Brain microvascular endothelial cell (primary cell): ENCODE results near the gene RPS27A.
"Not testable (repeated sequence)": the region's sequence is repeated elsewhere in the genome, so short reads cannot be mapped to it uniquely, and the experiment has no call there.

Source experiments
- DNase-seq: peaks from one replicate; pipeline ENCODE4 v3.0.0-alpha.2; 2020
- H3K27ac ChIP-seq: fragments of 250-450 bp; sonication (Bioruptor Pico); 2 replicates; pipeline ENCODE4 v1.5.1; 2020; ENCODE audit warnings: mild to moderate bottlenecking, moderate library complexity
- H3K27me3 ChIP-seq: fragments of 250-450 bp; sonication (Bioruptor Pico); replicated peaks from 2 replicates; pipeline ENCODE4 v1.5.1; 2020; ENCODE audit warnings: mild to moderate bottlenecking
- H3K36me3 ChIP-seq: fragments of 250-450 bp; sonication (Bioruptor Pico); replicated peaks from 2 replicates; pipeline ENCODE4 v1.5.1; 2020; ENCODE audit warnings: mild to moderate bottlenecking
- H3K4me3 ChIP-seq: 2 replicates; pipeline ENCODE4 v1.5.1; 2011; ENCODE audit warnings: low read depth, mild to moderate bottlenecking, control low read depth, low read length, moderate library complexity
- CTCF ChIP-seq: IDR thresholded peaks from 2 replicates; pipeline ENCODE4 v1.5.1; 2011; ENCODE audit warnings: low read depth, mild to moderate bottlenecking, moderate library complexity, low read length, control low read depth, inconsistent platforms; ENCODE audit errors: missing control alignments
- in situ Hi-C: cut with HindIII; loops from 2 replicates; pipeline ENCODE4 v1.10.0; 2017; ENCODE audit warnings: low sequenced_read_pairs, low pct_ligation_motif_present

Gene RPS27A

DNA sequence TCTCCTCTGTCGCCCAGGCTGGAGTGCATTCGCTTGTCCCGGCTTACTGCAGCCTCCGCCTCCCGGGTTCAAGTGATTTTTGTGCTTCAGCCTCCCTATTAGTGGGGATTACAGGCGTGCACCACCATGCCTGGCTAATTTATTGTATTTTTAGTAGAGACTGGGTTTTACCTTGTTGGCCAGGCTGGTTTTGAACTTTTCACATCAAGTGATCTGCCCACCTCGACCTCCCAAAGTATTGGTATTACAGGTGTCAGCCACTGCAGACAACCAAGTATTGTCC is 1.1 kb downstream of the RPS27A start:
- Histone ChIP-seq H3K36me3 (peaks cover 28% of the 10 kb centered on the region), H3K4me3 (peak overlapping the region; percentile 98), H3K27ac (no peak overlapping the region), H3K27me3 (no peaks in the 10 kb centered on the region)
- no peak for DNase-seq
- TF ChIP-seq CTCF: no peak
- in situ Hi-C loops: no loop called here

- DNase-seq: no peak
- no peak overlapping the region for H3K27ac ChIP-seq
- in situ Hi-C loops: no loop called here
- no peak for TF ChIP-seq CTCF
- H3K4me3 ChIP-seq: no peak overlapping the region
- no peaks in the 10 kb centered on the region for H3K27me3 ChIP-seq
- peaks cover 28% of the 10 kb centered on the region for H3K36me3 ChIP-seq
These were observed 3.4 kb downstream of the RPS27A start for GRCh38 chr2:55235724-55236538.

DNA sequence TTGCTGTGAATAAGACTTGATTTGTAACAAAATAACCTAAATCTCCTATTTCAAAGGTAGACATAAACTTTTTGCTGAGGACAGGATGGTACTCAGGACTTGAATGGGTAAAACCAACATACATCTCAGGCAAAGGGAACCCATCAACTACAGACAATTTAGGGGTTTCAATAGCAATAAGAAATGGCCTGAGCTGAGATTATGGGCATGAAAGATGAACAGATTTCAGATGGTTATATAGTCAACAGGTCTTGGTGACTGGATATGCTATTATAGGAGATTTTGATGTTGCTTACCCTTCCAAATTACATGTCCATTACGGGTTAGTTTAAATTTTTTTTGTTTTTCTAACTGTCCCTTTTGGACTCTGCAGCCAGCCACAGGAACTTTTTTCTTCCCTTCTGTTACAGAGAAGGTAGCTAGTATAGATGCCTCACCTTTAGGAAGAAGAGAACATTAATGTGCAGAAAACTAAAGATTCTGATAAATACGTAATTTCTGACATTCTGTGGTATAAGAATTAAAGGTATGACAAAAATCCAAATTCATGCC is 4.6 kb downstream of the RPS27A start:
- no peak for TF ChIP-seq CTCF
- in situ Hi-C loops: no loop called here

DNA sequence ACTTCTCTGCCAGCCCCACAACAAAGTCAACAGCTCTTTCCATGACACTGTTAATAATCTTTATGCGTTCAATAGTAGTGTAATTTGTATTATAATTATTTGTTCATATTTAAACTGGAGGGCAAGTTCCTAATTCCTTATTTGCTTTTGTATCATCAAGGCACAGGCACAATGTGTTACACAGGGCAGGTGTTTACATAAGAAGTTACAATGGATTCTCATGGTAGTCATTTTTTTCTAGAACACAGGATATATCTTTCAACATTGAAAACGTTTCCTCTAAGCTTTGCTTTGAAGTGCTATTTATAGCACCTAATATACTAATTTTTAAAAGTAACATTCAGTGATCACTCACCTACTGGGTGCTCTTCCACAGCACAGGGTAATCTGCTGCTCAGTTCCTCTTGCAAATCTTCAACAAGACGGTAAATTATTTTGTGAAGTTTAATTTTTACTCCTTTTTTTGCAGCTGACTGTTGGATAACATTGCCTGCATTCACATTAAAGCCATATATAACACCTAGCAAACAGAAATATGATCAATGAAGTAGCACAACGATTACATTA is 7.3 kb downstream of the RPS27A start:
- H3K27ac ChIP-seq: no peak overlapping the region
- no peak for TF ChIP-seq CTCF
- H3K36me3 ChIP-seq: peaks cover 23% of the 10 kb centered on the region
- in situ Hi-C loops: no loop called here
- H3K4me3 ChIP-seq: no peak overlapping the region
- no peak for DNase-seq
- no peaks in the 10 kb centered on the region for H3K27me3 ChIP-seq

More for the DNA sequence above, 4.6 kb downstream of the RPS27A start:
- Histone ChIP-seq H3K36me3 (peaks cover 31% of the 10 kb centered on the region), H3K4me3 (no peak overlapping the region), H3K27me3 (no peaks in the 10 kb centered on the region), H3K27ac (no peak overlapping the region)
- no peak for DNase-seq

- H3K4me3 ChIP-seq, in situ Hi-C loops, H3K27ac ChIP-seq, DNase-seq, H3K36me3 ChIP-seq, H3K27me3 ChIP-seq: not testable (repeated sequence)
These were observed 9.1 kb downstream of the RPS27A start for GRCh38 chr2:55241582-55241981.

GRCh38 chr2:55242617-55243016 is 10.1 kb downstream of the RPS27A start:
- no peak overlapping the region for H3K4me3 ChIP-seq
- H3K27me3 ChIP-seq: no peaks in the 10 kb centered on the region
- no peak overlapping the region for H3K27ac ChIP-seq
- no peak for TF ChIP-seq CTCF
- in situ Hi-C loops: no loop called here
- no peak for DNase-seq
- peaks cover 13% of the 10 kb centered on the region for H3K36me3 ChIP-seq
